Measurements from ENCODE around the gene POLR3GL. TPM values are rescaled to one million over a fixed set of nuclear protein-coding genes. Genes with fewer than 3 reads are reported as not detected.

Gene POLR3GL
- total RNA-seq, 1 donor from 2014 or later = 45.6 TPM

- TF ChIP-seq CTCF (IDR thresholded peaks at IDR 0.05; ENCODE audit: borderline replicate concordance) = no peak
- Histone ChIP-seq H3K27me3 (ENCODE audit: low read depth) (no peaks in the 10 kb centered on the region), H3K4me1 (peaks cover 74% of the 10 kb centered on the region), H3K4me3 (no peak overlapping the region), H3K27ac (replicated peaks) (no peak overlapping the region), H3K36me3 (peaks cover 20% of the 10 kb centered on the region), H3K9me3 (replicated peaks) (no peaks in the 10 kb centered on the region)
- intact Hi-C loops (cut with micrococcal nuclease) = no loop called here
- no peak for DNase-seq
Measured at GRCh38 chr1:145951526-145951925, 13.0 kb upstream of the POLR3GL start.

- no peak for DNase-seq
- H3K4me3 ChIP-seq = no peak overlapping the region
- H3K9me3 ChIP-seq (replicated peaks) = no peaks in the 10 kb centered on the region
- peaks cover 11% of the 10 kb centered on the region for H3K36me3 ChIP-seq
- H3K27ac ChIP-seq (replicated peaks) = no peak overlapping the region
- H3K4me1 ChIP-seq = peaks cover 86% of the 10 kb centered on the region
- TF ChIP-seq CTCF (IDR thresholded peaks at IDR 0.05; ENCODE audit: borderline replicate concordance) = no peak
- intact Hi-C loops (cut with micrococcal nuclease) = no loop called here
- no peaks in the 10 kb centered on the region for H3K27me3 ChIP-seq (ENCODE audit: low read depth)
Measured at GRCh38 chr1:145952903-145953302, 11.6 kb upstream of the POLR3GL start.

- intact Hi-C loops (cut with micrococcal nuclease) = no loop called here
- H3K27ac ChIP-seq (replicated peaks) = no peak overlapping the region
- no peak overlapping the region for H3K4me3 ChIP-seq
- no peak for TF ChIP-seq CTCF (IDR thresholded peaks at IDR 0.05; ENCODE audit: borderline replicate concordance)
- no peak for DNase-seq
- H3K27me3 ChIP-seq (ENCODE audit: low read depth) = no peaks in the 10 kb centered on the region
- peaks cover 85% of the 10 kb centered on the region for H3K4me1 ChIP-seq
- H3K9me3 ChIP-seq (replicated peaks) = no peaks in the 10 kb centered on the region
- peaks cover 11% of the 10 kb centered on the region for H3K36me3 ChIP-seq
Measured at GRCh38 chr1:145953861-145954260, 10.6 kb upstream of the POLR3GL start.

GRCh38 chr1:145955436-145955835 lies 9.1 kb upstream of the POLR3GL start:
- no peaks in the 10 kb centered on the region for H3K27me3 ChIP-seq (ENCODE audit: low read depth)
- peak overlapping the region; percentile 98 for H3K27ac ChIP-seq (replicated peaks)
- H3K36me3 ChIP-seq = peaks cover 11% of the 10 kb centered on the region
- peak overlapping the region; percentile 80 for H3K4me3 ChIP-seq
- no peak for DNase-seq
- H3K4me1 ChIP-seq = peaks cover 84% of the 10 kb centered on the region
- no peak for TF ChIP-seq CTCF (IDR thresholded peaks at IDR 0.05; ENCODE audit: borderline replicate concordance)
- intact Hi-C loops (cut with micrococcal nuclease) = no loop called here
- no peaks in the 10 kb centered on the region for H3K9me3 ChIP-seq (replicated peaks)

- intact Hi-C loops (cut with micrococcal nuclease) = no loop called here
- H3K4me1 ChIP-seq = peaks cover 84% of the 10 kb centered on the region
- no peak for TF ChIP-seq CTCF (IDR thresholded peaks at IDR 0.05; ENCODE audit: borderline replicate concordance)
Measured at GRCh38 chr1:145956361-145956760, 8.1 kb upstream of the POLR3GL start.

More at GRCh38 chr1:145956361-145956760, 8.1 kb upstream of the POLR3GL start:
- DNase-seq = no peak
- H3K4me3 ChIP-seq = peak overlapping the region; percentile 80
- no peaks in the 10 kb centered on the region for H3K9me3 ChIP-seq (replicated peaks)
- H3K27me3 ChIP-seq (ENCODE audit: low read depth) = no peaks in the 10 kb centered on the region
- peak overlapping the region; percentile 98 for H3K27ac ChIP-seq (replicated peaks)
- H3K36me3 ChIP-seq = peaks cover 8% of the 10 kb centered on the region
